ENCODE measurements around the gene SLC25A2.
"Not testable (repeated sequence)": the region's sequence is repeated elsewhere in the genome, so short reads cannot be mapped to it uniquely, and the experiment has no call there.

SLC25A2 gene
- total RNA-seq: 0 to 0.99 (median 0.13) reads per million in 17 experiments

- no peak for DNase-seq
Observed at GRCh38 chr5:141303756-141304155, at the start of gene SLC25A2. Gene SLC25A2, minus strand, starts transcription at chr5:141304049. Its CDS starts 184 bp downstream, at chr5:141303865.

DNA sequence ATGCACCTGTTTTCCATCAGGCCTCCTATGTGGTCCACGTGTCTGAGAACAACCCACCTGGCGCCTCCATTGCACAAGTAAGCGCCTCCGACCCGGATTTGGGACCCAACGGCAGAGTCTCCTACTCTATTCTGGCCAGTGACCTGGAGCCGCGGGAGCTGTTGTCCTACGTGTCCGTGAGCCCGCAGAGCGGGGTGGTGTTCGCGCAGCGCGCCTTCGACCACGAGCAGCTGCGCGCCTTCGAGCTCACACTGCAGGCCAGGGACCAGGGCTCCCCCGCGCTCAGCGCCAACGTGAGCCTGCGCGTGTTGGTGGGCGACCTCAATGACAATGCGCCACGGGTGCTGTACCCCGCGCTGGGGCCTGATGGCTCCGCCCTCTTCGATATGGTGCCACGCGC lies 47.7 kb upstream of the SLC25A2 start:
- DNase-seq: no peak

GRCh38 chr5:141349917-141350619 lies 46.2 kb upstream of the SLC25A2 start, which contains the start of gene PCDHGB1:
Gene PCDHGB1, plus strand, starts transcription at chr5:141350099. Its CDS starts 162 bp downstream, at chr5:141350261.
- DNase-seq: peak; percentile 5 to 50 (median 26)

DNA sequence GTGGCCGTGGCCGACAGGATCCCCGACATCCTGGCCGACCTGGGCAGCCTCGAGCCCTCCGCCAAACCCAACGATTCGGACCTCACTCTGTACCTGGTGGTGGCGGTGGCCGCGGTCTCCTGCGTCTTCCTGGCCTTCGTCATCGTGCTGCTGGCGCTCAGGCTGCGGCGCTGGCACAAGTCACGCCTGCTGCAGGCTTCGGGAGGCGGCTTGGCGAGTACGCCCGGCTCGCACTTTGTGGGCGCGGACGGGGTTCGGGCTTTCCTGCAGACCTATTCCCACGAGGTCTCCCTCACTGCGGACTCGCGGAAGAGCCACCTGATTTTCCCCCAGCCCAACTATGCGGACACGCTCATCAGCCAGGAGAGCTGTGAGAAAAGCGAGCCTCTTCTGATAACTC lies 42.2 kb upstream of the SLC25A2 start:
- not testable (repeated sequence) for DNase-seq

DNA sequence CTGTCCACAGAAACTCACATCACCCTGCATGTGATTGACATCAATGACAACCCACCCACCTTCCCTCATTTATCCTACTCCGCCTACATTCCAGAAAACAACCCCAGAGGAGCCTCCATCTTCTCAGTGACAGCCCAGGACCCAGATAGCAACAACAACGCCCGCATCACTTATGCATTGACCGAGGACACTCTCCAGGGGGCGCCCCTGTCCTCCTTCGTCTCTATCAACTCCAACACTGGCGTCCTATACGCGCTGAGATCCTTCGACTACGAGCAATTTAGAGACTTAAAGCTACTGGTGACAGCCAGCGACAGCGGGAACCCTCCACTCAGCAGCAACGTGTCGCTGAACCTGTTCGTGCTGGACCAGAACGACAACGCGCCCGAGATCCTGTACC lies 41.5 kb upstream of the SLC25A2 start:
- no peak for DNase-seq

DNA sequence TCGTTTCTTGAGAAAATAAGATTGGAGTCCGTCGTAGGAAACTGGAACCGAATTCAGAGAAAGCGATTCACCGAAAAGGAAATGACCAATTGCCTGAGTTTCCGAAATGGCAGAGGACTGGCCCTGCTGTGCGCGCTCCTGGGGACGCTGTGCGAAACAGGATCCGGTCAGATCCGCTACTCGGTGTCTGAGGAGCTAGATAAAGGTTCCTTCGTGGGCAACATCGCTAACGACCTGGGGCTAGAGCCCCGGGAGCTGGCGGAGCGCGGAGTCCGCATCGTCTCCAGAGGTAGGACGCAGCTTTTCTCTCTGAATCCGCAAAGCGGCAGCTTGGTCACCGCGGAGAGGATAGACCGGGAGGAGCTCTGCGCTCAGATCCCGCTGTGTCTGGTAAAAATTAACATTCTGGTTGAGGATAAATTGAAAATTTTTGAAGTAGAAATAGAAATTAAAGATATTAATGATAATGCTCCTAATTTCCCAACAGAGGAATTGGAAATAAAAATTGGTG lies 40.2 kb upstream of the SLC25A2 start:
- DNase-seq: no peak

DNA sequence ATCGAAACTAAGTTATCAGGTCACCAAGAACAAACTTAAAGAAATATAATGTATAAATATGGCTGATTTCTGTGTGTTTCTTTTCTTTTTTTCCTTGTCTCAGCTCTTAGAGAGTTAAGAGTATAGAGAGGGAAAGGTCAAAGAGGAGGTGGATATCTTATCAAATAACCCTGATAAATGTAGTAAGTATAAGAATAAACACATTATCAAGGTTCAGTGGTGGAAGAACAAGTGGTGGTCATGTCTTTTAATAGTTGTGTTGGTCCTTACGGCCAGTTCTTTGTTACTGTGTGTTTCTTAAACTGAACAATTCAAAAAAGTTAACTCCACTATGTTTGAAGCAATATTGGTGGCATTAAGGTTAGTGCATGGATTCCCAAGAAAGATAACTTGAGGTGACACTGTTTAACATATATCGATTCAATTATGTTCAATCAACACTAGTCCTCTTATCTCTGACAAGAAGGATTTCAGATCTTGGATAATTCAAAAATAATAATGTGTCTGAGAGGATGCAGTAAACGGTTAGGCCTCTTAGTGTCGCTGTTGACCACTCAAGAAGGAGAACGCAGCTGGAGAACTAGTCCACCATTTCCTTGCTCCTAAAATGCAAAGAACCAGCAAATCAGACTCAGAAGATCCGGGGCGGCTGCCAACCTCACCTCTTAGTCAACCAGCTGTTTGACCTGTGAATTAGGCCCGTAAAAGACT lies 39.5 kb upstream of the SLC25A2 start, which contains the start of gene PCDHGA3:
PCDHGA3 (plus strand) TSS at position 588 of the 711 bp plus-strand sequence. CDS start 205 bp downstream, outside the sequence.
- DNase-seq: peak; percentile 9 to 44 (median 24)

- DNase-seq: no peak
Observed at GRCh38 chr5:141342773-141343172, 38.9 kb upstream of the SLC25A2 start.

DNA sequence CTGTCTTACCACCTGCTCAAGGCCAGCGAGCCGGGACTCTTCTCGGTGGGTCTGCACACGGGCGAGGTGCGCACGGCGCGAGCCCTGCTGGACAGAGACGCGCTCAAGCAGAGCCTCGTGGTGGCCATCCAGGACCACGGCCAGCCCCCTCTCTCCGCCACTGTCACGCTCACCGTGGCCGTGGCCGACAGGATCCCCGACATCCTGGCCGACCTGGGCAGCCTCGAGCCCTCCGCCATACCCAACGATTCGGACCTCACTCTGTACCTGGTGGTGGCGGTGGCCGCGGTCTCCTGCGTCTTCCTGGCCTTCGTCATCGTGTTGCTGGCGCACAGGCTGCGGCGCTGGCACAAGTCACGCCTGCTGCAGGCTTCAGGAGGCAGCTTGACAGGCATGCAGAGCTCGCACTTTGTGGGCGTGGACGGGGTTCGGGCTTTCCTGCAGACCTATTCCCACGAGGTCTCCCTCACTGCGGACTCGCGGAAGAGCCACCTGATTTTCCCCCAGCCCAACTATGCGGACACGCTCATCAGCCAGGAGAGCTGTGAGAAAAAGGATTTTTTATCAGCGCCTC lies 37.0 kb upstream of the SLC25A2 start:
- not testable (repeated sequence) for DNase-seq

DNA sequence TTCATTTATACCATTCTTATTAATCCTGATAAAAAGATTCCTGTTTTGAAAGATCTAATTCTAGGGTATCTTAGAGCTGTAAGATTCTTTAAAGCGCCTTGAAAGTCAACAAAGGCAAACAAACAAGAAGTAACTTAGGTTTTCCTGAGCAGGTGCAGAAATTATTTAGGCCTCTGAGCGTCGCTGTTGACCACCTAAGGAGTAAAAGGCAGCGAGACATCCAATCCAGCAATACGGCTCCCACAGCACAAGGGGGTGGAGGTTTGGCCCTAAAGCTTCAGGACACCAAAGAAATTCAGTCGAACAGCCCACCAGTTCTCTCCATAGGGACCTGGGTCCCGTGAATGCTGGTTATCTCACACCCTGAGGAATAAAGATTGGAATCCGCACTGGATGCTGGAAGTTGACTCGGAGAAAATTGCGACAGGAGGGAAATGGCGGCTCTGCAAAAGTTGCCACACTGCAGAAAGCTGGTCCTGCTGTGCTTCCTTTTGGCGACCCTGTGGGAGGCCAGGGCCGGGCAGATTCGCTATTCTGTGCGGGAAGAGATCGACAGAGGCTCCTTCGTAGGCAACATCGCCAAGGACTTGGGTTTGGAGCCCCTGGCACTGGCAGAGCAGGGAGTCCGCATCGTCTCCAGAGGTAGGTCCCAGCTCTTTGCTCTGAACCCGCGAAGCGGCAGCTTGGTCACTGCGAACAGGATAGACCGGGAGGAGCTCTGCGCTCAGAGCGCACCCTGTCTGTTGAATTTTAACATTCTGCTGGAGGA lies 34.9 kb upstream of the SLC25A2 start, which contains the start of gene PCDHGA2:
PCDHGA2 (plus strand) TSS at position 223 of the 769 bp plus-strand sequence.
- DNase-seq: peak in 1 of 4 experiments; percentile 32

DNA sequence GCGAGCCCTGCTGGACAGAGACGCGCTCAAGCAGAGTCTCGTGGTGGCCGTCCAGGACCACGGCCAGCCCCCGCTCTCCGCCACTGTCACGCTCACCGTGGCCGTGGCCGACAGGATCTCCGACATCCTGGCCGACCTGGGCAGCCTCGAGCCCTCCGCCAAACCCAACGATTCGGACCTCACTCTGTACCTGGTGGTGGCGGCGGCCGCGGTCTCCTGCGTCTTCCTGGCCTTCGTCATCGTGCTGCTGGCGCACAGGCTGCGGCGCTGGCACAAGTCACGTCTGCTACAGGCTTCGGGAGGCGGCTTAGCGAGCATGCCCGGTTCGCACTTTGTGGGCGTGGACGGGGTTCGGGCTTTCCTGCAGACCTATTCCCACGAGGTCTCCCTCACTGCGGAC lies 28.7 kb upstream of the SLC25A2 start:
- not testable (repeated sequence) for DNase-seq

- no peak for DNase-seq
Observed at GRCh38 chr5:141330299-141331080, 26.6 kb upstream of the SLC25A2 start, which contains the start of gene PCDHGA1. Gene PCDHGA1, plus strand, starts transcription at chr5:141330514.

GRCh38 chr5:141328231-141328630 lies 24.4 kb upstream of the SLC25A2 start:
- DNase-seq: no peak

GRCh38 chr5:141326088-141326854 lies 22.4 kb upstream of the SLC25A2 start:
- DNase-seq: peak; percentile 33 to 56 (median 46)

DNA sequence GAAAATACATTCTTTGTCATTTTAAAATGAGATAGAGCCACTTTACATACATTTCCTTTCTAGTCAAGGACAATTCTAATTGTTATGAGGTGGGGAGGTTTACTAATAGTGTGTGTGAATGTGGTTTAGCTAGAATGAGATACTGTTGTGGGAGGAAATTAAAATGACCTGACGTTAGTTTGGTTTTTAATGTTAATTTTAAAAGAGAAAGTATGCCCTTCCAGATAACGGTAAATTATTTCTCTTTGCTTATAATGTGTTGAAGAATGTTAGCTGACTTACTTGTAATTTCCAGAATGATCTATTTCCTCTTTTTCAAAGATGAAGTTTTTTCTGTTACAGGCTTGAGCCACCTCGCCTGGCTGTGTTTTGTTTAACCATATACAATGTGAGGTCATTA lies 18.4 kb upstream of the SLC25A2 start:
- no peak for DNase-seq

DNA sequence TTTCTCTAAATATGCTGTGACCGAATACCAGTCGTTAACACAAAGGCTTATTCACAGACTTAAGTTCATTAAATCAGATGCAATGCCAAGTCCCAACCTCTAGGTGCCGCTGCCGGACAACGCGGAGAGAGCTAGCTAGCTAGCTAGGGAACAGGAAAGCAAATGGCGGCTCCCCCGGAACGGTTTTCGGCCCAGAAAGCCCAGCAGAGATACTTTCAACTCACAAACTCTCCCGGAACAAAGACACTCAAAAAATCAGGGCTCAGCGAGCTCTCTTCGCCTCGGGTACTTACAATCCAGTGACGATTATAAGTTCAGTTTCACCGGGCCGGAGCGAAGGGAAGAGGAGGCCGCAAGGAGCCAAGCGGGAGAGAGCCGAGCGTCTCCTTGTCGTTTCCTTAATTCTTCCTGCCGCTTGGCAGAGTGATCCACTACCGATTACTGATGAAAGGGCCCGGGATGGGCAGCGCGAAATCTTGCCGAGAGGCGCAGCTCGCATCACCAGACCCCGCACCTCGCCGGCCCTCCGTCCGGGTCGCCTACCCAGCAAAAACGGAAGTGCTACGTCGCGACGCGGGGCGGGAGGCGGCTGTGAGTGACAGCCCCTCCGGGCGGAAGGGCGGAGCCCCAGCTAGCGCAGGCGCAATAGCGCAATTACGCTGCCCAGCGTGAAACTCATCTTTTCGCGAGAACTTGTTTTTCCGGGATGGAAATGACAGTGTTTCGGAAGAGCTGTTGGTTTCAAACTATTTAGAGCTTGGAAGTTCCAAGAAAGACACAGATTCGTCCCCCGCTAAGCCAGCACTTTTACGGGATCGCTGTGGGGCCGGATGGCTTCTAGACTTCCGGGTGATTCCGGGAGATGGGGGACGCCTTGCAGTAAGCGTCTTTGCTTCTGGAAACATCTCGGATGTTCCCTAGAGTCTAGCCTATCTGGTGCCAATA lies 16.6 kb upstream of the SLC25A2 start, which contains the start of gene TAF7:
TAF7 (minus strand) TSS at position 560 of the 945 bp plus-strand sequence. CDS start 740 bp downstream, outside the sequence.
- peak; percentile 96 to 98 (median 97) for DNase-seq

- DNase-seq: no peak
Observed at GRCh38 chr5:141319699-141320098, 15.8 kb upstream of the SLC25A2 start.

- no peak for DNase-seq
Observed at GRCh38 chr5:141319202-141319601, 15.4 kb upstream of the SLC25A2 start.

DNA sequence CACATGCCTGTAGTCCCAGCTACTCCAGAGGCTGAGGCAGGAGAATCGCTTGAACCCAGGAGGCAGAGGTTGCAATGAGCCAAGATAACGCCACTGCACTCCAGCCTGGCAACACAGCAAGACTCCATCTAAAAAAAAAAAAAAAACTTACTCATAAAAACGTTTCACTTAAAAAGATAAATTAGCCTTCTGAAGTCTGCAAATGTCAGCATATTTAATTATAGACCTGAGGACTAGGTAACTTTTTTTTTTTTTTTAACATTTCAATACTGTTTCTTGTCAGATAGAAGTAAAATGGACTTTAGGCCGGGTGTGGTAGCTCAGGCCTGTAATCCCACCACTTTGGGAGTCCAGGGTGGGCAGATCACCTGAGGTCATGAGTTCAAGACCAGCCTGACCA lies 13.1 kb upstream of the SLC25A2 start:
- DNase-seq: not testable (repeated sequence)
